BLaER1 (cell line): ENCODE results near the gene ZNF219.

ENCODE experiments used
- H3K27ac ChIP-seq: shearing (Covaris generic); formaldehyde crosslinking; 2 replicates; pipeline ENCODE4 v1.8.1; 2022
- H3K27me3 ChIP-seq: shearing (Covaris generic); formaldehyde crosslinking; 2 replicates; pipeline ENCODE4 v1.8.1; 2022
- H3K36me3 ChIP-seq: shearing (Covaris generic); formaldehyde crosslinking; 2 replicates; pipeline ENCODE4 v1.8.1; 2022
- H3K4me1 ChIP-seq: shearing (Covaris generic); formaldehyde crosslinking; 2 replicates; pipeline ENCODE4 v1.8.1; 2022
- H3K4me2 ChIP-seq: shearing (Covaris generic); formaldehyde crosslinking; 2 replicates; pipeline ENCODE4 v1.8.1; 2022
- H3K4me3 ChIP-seq: shearing (Covaris generic); formaldehyde crosslinking; 2 replicates; pipeline ENCODE4 v1.8.1; 2022
- H3K9ac ChIP-seq: shearing (Covaris generic); formaldehyde crosslinking; 2 replicates; pipeline ENCODE4 v1.8.1; 2022
- H3K9me3 ChIP-seq: shearing (Covaris generic); formaldehyde crosslinking; 2 replicates; pipeline ENCODE4 v1.8.1; 2022
- H4K20me1 ChIP-seq: shearing (Covaris generic); formaldehyde crosslinking; 2 replicates; pipeline ENCODE4 v1.8.1; 2022
- Cebpa-rat ChIP-seq: shearing (Covaris generic); IDR thresholded peaks from 2 replicates; pipeline ENCODE4 v1.8.1; 2022

ZNF219 gene

GRCh38 chr14:21098076-21098891 is at the start of gene ZNF219:
Gene ZNF219, minus strand, starts transcription at chr14:21098655. Its CDS starts 5,064 bp downstream, at chr14:21093591.
- Histone ChIP-seq H3K4me2 (peak within 1 kb of the TSS; percentile 86), H3K4me3 (peak within 1 kb of the TSS; percentile 78), H3K9ac (peak within 1 kb of the TSS; percentile 87), H4K20me1 (peaks cover 35% of the 10 kb centered on the region), H3K27me3 (no peaks in the 10 kb centered on the region), H3K4me1 (peaks cover 80% of the 10 kb centered on the region), H3K27ac (peak within 1 kb of the TSS; percentile 89), H3K36me3 (peaks cover 3% of the 10 kb centered on the region), H3K9me3 (no peaks in the 10 kb centered on the region)
- TF ChIP-seq Cebpa-rat: no peak

- no peak overlapping the region for H3K4me3 ChIP-seq
- H3K27ac ChIP-seq: no peak overlapping the region
- TF ChIP-seq Cebpa-rat: no peak
- H3K9me3 ChIP-seq: peaks cover 27% of the 10 kb centered on the region
- no peak overlapping the region for H3K9ac ChIP-seq
- H3K4me1 ChIP-seq: no peaks in the 10 kb centered on the region
- no peaks in the 10 kb centered on the region for H3K27me3 ChIP-seq
- no peak overlapping the region for H3K4me2 ChIP-seq
- no peaks in the 10 kb centered on the region for H3K36me3 ChIP-seq
- no peaks in the 10 kb centered on the region for H4K20me1 ChIP-seq
These were observed 47.0 kb upstream of the ZNF219 start for GRCh38 chr14:21145437-21145836.

GRCh38 chr14:21142357-21142756 is 43.9 kb upstream of the ZNF219 start:
- H3K9ac ChIP-seq: no peak overlapping the region
- no peak for TF ChIP-seq Cebpa-rat

GRCh38 chr14:21136024-21136423 is 37.6 kb upstream of the ZNF219 start:
- no peaks in the 10 kb centered on the region for H4K20me1 ChIP-seq
- no peak overlapping the region for H3K4me2 ChIP-seq
- H3K4me3 ChIP-seq: no peak overlapping the region
- no peak overlapping the region for H3K27ac ChIP-seq
- no peak for TF ChIP-seq Cebpa-rat
- no peak overlapping the region for H3K9ac ChIP-seq
- H3K4me1 ChIP-seq: no peaks in the 10 kb centered on the region
- H3K9me3 ChIP-seq: peaks cover 2% of the 10 kb centered on the region; the same call in 1 of the 2 replicates
- no peaks in the 10 kb centered on the region for H3K36me3 ChIP-seq
- no peaks in the 10 kb centered on the region for H3K27me3 ChIP-seq

More at GRCh38 chr14:21142357-21142756, 43.9 kb upstream of the ZNF219 start:
- peaks cover 27% of the 10 kb centered on the region for H3K9me3 ChIP-seq
- H4K20me1 ChIP-seq: no peaks in the 10 kb centered on the region
- no peaks in the 10 kb centered on the region for H3K36me3 ChIP-seq
- H3K4me3 ChIP-seq: no peak overlapping the region
- no peaks in the 10 kb centered on the region for H3K27me3 ChIP-seq
- H3K27ac ChIP-seq: no peak overlapping the region
- no peak overlapping the region for H3K4me2 ChIP-seq
- no peaks in the 10 kb centered on the region for H3K4me1 ChIP-seq

- no peaks in the 10 kb centered on the region for H3K27me3 ChIP-seq
- peaks cover 6% of the 10 kb centered on the region; the same call in 1 of the 2 replicates for H3K9me3 ChIP-seq
- no peak for TF ChIP-seq Cebpa-rat
- H3K36me3 ChIP-seq: no peaks in the 10 kb centered on the region
- no peak overlapping the region for H3K9ac ChIP-seq
- no peak overlapping the region for H3K4me3 ChIP-seq
- no peak overlapping the region for H3K4me2 ChIP-seq
- no peak overlapping the region for H3K27ac ChIP-seq
- no peaks in the 10 kb centered on the region for H3K4me1 ChIP-seq
- no peaks in the 10 kb centered on the region for H4K20me1 ChIP-seq
These were observed 35.4 kb upstream of the ZNF219 start for GRCh38 chr14:21133901-21134300.

GRCh38 chr14:21123429-21123828 is 25.0 kb upstream of the ZNF219 start:
- Histone ChIP-seq H3K27me3 (no peaks in the 10 kb centered on the region), H4K20me1 (no peaks in the 10 kb centered on the region), H3K27ac (no peak overlapping the region), H3K36me3 (no peaks in the 10 kb centered on the region), H3K4me1 (no peaks in the 10 kb centered on the region), H3K4me2 (no peak overlapping the region), H3K4me3 (no peak overlapping the region), H3K9ac (no peak overlapping the region), H3K9me3 (peaks cover 11% of the 10 kb centered on the region)
- TF ChIP-seq Cebpa-rat: no peak

- H3K4me3 ChIP-seq: no peak overlapping the region
- peaks cover 11% of the 10 kb centered on the region for H3K9me3 ChIP-seq
- H3K4me1 ChIP-seq: no peaks in the 10 kb centered on the region
- H3K9ac ChIP-seq: no peak overlapping the region
- H3K4me2 ChIP-seq: no peak overlapping the region
- no peak overlapping the region for H3K27ac ChIP-seq
- TF ChIP-seq Cebpa-rat: no peak
- no peaks in the 10 kb centered on the region for H4K20me1 ChIP-seq
- no peaks in the 10 kb centered on the region for H3K36me3 ChIP-seq
- no peaks in the 10 kb centered on the region for H3K27me3 ChIP-seq
These were observed 22.7 kb upstream of the ZNF219 start for GRCh38 chr14:21121122-21121521.

- Histone ChIP-seq H3K9me3 (peaks cover 7% of the 10 kb centered on the region), H4K20me1 (no peaks in the 10 kb centered on the region), H3K27me3 (no peaks in the 10 kb centered on the region), H3K27ac (no peak overlapping the region), H3K4me3 (no peak overlapping the region), H3K9ac (no peak overlapping the region), H3K4me2 (no peak overlapping the region), H3K36me3 (no peaks in the 10 kb centered on the region), H3K4me1 (no peaks in the 10 kb centered on the region)
- TF ChIP-seq Cebpa-rat: no peak
These were observed 22.2 kb upstream of the ZNF219 start for GRCh38 chr14:21120686-21121085.

- no peak overlapping the region for H3K4me2 ChIP-seq
- no peaks in the 10 kb centered on the region for H3K27me3 ChIP-seq
- H3K36me3 ChIP-seq: no peaks in the 10 kb centered on the region
- H3K27ac ChIP-seq: no peak overlapping the region
- no peak overlapping the region for H3K9ac ChIP-seq
- H4K20me1 ChIP-seq: no peaks in the 10 kb centered on the region
- H3K4me3 ChIP-seq: no peak overlapping the region
- H3K4me1 ChIP-seq: no peaks in the 10 kb centered on the region
- no peak for TF ChIP-seq Cebpa-rat
- no peaks in the 10 kb centered on the region for H3K9me3 ChIP-seq
These were observed 20.5 kb upstream of the ZNF219 start for GRCh38 chr14:21118933-21119332.

GRCh38 chr14:21113369-21113768 is 14.9 kb upstream of the ZNF219 start:
- no peaks in the 10 kb centered on the region for H3K9me3 ChIP-seq
- H3K4me2 ChIP-seq: no peak overlapping the region
- no peaks in the 10 kb centered on the region for H3K4me1 ChIP-seq
- H3K27ac ChIP-seq: no peak overlapping the region
- no peak overlapping the region for H3K9ac ChIP-seq
- H4K20me1 ChIP-seq: no peaks in the 10 kb centered on the region
- no peak for TF ChIP-seq Cebpa-rat
- H3K27me3 ChIP-seq: no peaks in the 10 kb centered on the region
- no peak overlapping the region for H3K4me3 ChIP-seq
- H3K36me3 ChIP-seq: no peaks in the 10 kb centered on the region
